ENCODE measurements around the gene LIPC.

DNA sequence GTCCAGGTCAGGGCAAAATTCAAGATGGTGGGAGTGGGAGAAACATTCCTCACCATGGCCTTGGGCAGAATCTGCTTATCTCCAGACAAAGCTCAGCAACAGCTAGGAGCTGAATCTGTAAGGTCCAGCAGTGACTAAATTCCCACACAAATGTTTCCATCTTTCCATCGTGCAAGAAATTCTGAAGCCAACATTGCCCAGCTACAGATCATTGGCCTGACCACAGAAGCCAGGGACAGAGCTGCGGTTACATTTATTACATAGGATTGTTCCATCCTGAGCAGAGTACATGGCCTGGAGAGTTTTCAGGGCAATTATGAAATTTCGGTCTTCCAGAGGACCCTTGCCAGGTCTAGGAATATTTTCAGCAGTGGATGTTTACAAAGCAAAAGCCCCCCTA, 100.3 kb downstream of the LIPC start:
- TF ChIP-seq, protein P1, sequence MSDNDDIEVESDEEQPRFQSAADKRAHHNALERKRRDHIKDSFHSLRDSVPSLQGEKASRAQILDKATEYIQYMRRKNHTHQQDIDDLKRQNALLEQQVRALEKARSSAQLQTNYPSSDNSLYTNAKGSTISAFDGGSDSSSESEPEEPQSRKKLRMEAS (IDR thresholded peaks at IDR 0.05; ENCODE audit: low read depth, low read length): no peak
- TF ChIP-seq, protein P2, sequence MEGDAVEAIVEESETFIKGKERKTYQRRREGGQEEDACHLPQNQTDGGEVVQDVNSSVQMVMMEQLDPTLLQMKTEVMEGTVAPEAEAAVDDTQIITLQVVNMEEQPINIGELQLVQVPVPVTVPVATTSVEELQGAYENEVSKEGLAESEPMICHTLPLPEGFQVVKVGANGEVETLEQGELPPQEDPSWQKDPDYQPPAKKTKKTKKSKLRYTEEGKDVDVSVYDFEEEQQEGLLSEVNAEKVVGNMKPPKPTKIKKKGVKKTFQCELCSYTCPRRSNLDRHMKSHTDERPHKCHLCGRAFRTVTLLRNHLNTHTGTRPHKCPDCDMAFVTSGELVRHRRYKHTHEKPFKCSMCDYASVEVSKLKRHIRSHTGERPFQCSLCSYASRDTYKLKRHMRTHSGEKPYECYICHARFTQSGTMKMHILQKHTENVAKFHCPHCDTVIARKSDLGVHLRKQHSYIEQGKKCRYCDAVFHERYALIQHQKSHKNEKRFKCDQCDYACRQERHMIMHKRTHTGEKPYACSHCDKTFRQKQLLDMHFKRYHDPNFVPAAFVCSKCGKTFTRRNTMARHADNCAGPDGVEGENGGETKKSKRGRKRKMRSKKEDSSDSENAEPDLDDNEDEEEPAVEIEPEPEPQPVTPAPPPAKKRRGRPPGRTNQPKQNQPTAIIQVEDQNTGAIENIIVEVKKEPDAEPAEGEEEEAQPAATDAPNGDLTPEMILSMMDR (IDR thresholded peaks at IDR 0.05; ENCODE audit: low read depth, low read length): no peak
- TF ChIP-seq POLR2A (IDR thresholded peaks at IDR 0.05; ENCODE audit: extremely low read depth, insufficient read length): no peak
